WERI-Rb-1 (cell line): Measurements from ENCODE around the gene CCDC149.

Experiments used
- DNase-seq: peaks from one replicate; pipeline ENCODE4 v3.0.0-alpha.2; 2020
- H3K27ac ChIP-seq: fragments of 250-450 bp; sonication (Bioruptor Pico); 2 replicates; pipeline ENCODE4 v1.5.1; 2020; ENCODE audit warnings: mild to moderate bottlenecking, moderate library complexity
- H3K27me3 ChIP-seq: fragments of 250-450 bp; sonication (Bioruptor Pico); 2 replicates; pipeline ENCODE4 v1.5.1; 2021; ENCODE audit warnings: mild to moderate bottlenecking, low read depth, moderate library complexity; ENCODE audit not compliant: insufficient read depth, severe bottlenecking
- H3K36me3 ChIP-seq: fragments of 250-450 bp; sonication (Bioruptor Pico); 2 replicates; pipeline ENCODE4 v1.5.1; 2020; ENCODE audit warnings: mild to moderate bottlenecking, moderate library complexity
- H3K4me3 ChIP-seq: 2 replicates; pipeline ENCODE4 v1.5.1; 2011; ENCODE audit warnings: low read depth, mild to moderate bottlenecking, control low read depth, low read length
- H3K9me3 ChIP-seq: fragments of 250-450 bp; sonication (Bioruptor Pico); 2 replicates; pipeline ENCODE4 v1.5.1; 2021; ENCODE audit warnings: mild to moderate bottlenecking, moderate library complexity; ENCODE audit not compliant: severe bottlenecking
- TF ChIP-seq, protein P1 (sequence below): IDR thresholded peaks from 2 replicates; pipeline ENCODE4 v1.5.1; 2011; ENCODE audit warnings: low read depth, mild to moderate bottlenecking, control low read depth, inconsistent platforms, low read length

The CCDC149 gene

DNA sequence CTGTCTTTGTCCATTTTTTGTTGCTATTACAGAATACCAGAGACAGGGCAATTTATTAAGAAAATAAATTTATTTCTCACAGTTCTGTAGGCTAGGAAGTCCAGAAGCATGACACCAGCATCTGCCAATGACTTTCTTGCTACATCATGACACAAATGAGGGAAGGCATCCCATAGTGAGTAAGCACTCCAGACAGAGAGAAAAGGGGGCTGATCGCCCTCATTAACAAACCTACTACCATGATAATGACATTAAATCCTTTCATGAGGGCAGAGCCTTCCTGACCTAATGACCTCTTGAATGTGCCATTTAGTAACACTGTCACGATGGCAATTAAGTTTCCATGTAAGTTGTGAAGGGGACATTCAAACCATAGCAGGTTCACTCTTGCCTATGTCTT lies 20.1 kb downstream of the CCDC149 start:
- 0 out of 2 replicates have a peak, but pooled peaks cover 2% of the 10 kb centered on the region for H3K36me3 ChIP-seq
- TF ChIP-seq, protein P1, sequence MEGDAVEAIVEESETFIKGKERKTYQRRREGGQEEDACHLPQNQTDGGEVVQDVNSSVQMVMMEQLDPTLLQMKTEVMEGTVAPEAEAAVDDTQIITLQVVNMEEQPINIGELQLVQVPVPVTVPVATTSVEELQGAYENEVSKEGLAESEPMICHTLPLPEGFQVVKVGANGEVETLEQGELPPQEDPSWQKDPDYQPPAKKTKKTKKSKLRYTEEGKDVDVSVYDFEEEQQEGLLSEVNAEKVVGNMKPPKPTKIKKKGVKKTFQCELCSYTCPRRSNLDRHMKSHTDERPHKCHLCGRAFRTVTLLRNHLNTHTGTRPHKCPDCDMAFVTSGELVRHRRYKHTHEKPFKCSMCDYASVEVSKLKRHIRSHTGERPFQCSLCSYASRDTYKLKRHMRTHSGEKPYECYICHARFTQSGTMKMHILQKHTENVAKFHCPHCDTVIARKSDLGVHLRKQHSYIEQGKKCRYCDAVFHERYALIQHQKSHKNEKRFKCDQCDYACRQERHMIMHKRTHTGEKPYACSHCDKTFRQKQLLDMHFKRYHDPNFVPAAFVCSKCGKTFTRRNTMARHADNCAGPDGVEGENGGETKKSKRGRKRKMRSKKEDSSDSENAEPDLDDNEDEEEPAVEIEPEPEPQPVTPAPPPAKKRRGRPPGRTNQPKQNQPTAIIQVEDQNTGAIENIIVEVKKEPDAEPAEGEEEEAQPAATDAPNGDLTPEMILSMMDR, result no peak
- no peak for DNase-seq
- no peaks in the 10 kb centered on the region for H3K9me3 ChIP-seq
- no peaks in the 10 kb centered on the region for H3K27me3 ChIP-seq
- H3K4me3 ChIP-seq, result no peak overlapping the region
- H3K27ac ChIP-seq, result no peak overlapping the region

DNA sequence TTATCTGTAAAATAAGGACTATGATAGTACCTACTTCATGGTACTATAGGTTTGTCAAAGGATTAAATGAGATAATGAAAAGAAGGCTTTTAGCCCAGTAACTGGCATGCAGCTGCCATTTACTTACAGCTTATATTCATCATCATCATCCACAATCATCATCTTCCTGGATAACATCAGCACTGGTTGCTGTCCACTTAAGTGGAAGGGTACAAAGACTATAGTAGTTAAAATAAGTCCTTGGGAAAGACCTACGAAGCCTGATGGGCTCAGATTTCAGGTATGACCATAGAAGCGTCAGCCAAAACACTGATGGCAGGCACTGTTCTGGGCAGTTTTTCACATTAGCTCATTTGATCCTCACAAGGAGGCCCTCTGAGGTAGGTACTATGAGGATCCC lies 20.6 kb downstream of the CCDC149 start:
- TF ChIP-seq, protein P1, result no peak
- H3K36me3 ChIP-seq, result 0 out of 2 replicates have a peak, but pooled peaks cover 2% of the 10 kb centered on the region
- H3K4me3 ChIP-seq, result no peak overlapping the region
- DNase-seq, result no peak
- H3K27me3 ChIP-seq, result no peaks in the 10 kb centered on the region
- no peaks in the 10 kb centered on the region for H3K9me3 ChIP-seq
- H3K27ac ChIP-seq, result no peak overlapping the region

DNA sequence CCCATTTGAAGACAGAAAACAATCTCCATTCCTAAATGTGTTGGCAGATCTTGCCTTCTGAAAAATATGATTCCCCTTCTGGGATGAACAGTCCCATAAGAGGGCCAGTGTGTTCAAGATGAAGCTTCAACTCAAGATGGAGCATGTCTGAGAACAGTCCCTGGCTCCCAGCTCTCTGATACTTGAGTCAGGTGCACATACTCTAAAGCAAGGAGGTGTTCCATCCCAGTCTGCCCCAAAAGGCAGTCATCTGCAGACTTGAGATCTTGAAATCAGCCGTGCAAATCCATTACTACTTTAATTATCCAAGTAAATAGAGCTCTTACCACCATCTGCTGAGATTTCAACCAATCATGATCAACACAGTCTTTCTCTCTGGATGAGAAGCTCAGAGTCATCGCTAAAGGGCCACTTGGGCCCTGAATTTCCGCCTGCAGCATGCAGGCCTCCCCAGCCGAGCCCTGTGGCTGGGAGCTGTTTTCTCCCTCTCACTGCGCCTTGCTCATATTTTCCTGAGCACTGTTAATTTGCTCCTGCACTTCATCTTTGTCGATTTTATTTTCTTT lies 22.2 kb downstream of the CCDC149 start:
- no peaks in the 10 kb centered on the region for H3K27me3 ChIP-seq
- no peak overlapping the region for H3K27ac ChIP-seq
- no peak for DNase-seq
- H3K36me3 ChIP-seq, result 0 out of 2 replicates have a peak, but pooled peaks cover 2% of the 10 kb centered on the region
- no peaks in the 10 kb centered on the region for H3K9me3 ChIP-seq
- H3K4me3 ChIP-seq, result no peak overlapping the region
- TF ChIP-seq, protein P1, result no peak

DNA sequence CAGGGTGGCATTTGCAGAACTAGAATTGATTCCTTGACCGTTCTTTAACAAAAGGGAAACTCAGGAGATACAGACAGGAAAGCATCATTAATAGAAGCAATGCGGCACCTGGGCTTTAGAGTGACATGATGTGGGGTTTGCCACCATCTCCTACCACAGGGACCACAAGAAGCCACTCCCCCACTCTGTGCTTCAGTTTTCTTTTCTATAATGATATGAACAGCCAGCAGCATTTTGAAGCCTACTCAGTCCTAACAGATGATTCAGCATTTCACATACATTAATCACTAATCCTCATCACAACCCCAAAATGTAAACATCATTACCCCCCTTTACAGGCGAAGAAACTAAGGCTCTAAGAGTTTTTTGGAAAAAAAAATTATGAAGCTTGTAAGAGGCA lies 22.9 kb downstream of the CCDC149 start:
- TF ChIP-seq, protein P1, result no peak
- no peak overlapping the region for H3K4me3 ChIP-seq

DNA sequence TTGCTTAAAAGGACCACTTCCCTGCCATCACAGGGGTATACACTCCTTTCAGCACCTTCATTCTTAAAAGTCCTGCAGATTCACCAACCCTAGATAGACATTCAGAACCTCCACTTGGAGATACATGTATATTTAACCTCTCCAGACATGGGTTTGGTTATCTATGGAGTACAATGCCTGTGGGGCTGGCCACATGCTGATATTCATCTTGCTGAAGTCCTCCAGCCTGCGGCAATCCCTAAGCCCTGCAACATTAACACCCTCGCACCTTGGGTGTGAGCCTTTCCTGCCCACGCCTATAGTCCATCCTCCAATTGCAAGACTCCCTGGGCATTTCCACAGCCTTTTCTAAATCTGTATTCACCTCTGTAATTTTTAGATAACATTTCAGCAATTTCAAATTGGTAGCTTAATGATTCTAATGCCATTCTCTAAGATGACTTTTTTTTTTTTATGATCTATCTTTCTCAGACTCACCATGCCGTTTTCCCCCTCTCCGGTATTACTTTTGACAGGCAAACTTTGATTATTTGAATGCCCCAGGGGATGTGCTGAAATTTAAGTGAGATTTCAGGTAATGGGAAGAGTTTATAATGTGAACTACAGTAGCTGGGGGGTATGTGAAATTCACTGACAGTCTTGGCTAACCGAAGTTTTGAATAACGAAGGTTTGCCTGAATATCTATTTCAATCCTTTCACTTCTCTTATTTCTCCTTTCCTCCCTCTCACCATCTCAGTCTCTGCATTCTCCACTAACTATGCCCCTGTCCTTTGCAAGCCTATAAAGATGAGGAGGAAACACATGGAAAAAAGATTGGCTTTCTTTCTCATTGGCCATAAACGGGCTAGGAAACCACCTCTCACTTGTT lies 24.1 kb downstream of the CCDC149 start:
- Histone ChIP-seq H3K27me3 (no peaks in the 10 kb centered on the region), H3K27ac (no peak overlapping the region), H3K9me3 (no peaks in the 10 kb centered on the region), H3K36me3 (0 out of 2 replicates have a peak, but pooled peaks cover 2% of the 10 kb centered on the region), H3K4me3 (no peak overlapping the region)
- DNase-seq, result no peak
- TF ChIP-seq, protein P1, result no peak

More for the DNA sequence above, 22.9 kb downstream of the CCDC149 start:
- Histone ChIP-seq H3K27me3 (no peaks in the 10 kb centered on the region), H3K27ac (no peak overlapping the region), H3K9me3 (no peaks in the 10 kb centered on the region), H3K36me3 (0 out of 2 replicates have a peak, but pooled peaks cover 2% of the 10 kb centered on the region)
- no peak for DNase-seq
